Posterior cingulate gyrus (tissue), 11 donors: Measurements from ENCODE around the gene DUSP16.

Experiments
- DNase-seq, 10 donors: peaks; one replicate each; pipeline versions ENCODE4 v3.0.0 to v3.0.0-alpha.2; 2020 to 2021; ENCODE audit warnings: mixed read lengths in 3 of 10
- intact Hi-C: fragments of 100-400 bp; cut with DNase I; formaldehyde crosslinking; loops from one replicate; pipeline ENCODE4 v1.15.1; 2023

The DUSP16 gene

DNA sequence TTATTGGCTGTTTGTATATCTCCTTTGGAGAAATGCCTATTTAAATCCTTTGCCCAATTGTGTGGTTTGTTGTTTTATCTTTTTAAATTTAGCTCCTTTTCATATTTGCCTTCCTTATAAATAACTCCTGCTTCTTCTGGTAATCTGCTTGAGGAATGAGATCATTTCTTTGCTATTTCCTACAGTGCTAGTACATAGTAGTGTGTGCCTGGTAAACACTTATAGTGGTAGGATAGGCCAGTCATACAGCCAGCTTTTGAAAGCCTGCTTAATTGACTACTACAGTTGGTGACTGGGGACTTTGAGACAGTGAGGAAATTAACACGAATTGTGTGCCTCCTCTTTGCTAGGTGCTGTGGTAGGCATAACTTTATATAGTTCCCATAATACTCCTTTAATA lies 137.0 kb downstream of the DUSP16 start:
- no peak for DNase-seq
- intact Hi-C loops: no loop called here

DNA sequence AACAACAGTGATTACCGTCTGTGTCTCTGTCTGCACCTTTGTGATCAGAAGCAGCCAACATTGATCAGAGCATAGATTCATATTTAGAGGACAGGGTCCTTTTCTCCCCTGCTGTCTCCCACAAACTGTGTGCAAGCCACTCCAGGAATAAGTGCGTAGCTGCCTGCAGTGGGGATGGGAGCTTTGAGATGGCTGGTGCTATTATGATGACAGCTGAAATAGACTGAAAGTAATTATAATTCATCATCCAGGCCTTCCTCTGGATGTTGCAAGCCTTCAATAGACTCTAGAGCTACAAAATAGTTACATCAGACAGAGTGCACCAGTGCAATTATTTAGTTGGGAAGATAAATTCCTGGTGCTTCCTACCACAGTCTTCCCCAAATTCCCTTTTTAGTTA lies 137.7 kb downstream of the DUSP16 start:
- DNase-seq: no peak
- intact Hi-C loops: no loop called here
